K562 (cell line): Measurements from ENCODE around the gene TRMU. TPM values are rescaled to one million over a fixed set of nuclear protein-coding genes. Genes with fewer than 3 reads are reported as not detected.

Experiments
- ATAC-seq: fragments of 200-7000 bp; cut with Tn5 transposase; 3 replicates; pipeline ENCODE4 v1.9.1; 2020; ENCODE audit warnings: moderate library complexity
- BruUV-seq: library from RNA; stranded (reverse); fragments of 400-500 nt; replicated peaks from 2 replicates; lab custom pipeline; 2021; lab: Mats Ljungman, UMichigan
- CTCF ChIA-PET: fragments of 300-600 bp; formaldehyde crosslinking; extraction: SDS; loops from one replicate; lab custom pipeline; 2021; ENCODE audit warnings: low intra/inter-chr PET ratio; lab: Yijun Ruan, JAX
- POLR2A ChIA-PET: fragments of 300-600, 350-650 bp; sonication (Branson Sonifier 250); formaldehyde crosslinking; extraction: SDS; loops from one replicate; lab custom pipeline; 2021; ENCODE audit warnings: antibody characterized with exemption, inconsistent platforms; lab: Yijun Ruan, JAX
- DNase-seq, 4 experiments: peaks; one replicate each; pipeline versions ENCODE4 v3.0.0 to v3.0.0-alpha.2; 2011 to 2018; ENCODE audit warnings: low spot score in 3 of 4, mixed read lengths in 3 of 4; ENCODE audit errors: extremely low read depth in 1 of 4
- FAIRE-seq: peaks from 2 replicates; lab custom pipeline; 2011; peaks lifted over from hg19 to GRCh38; lab: Jason Lieb, UNC
- H2AFZ ChIP-seq: 2 replicates; pipeline ENCODE4 v1.6.0; 2011; ENCODE audit warnings: low read depth, low read length, control low read depth, inconsistent platforms
- H3K27ac ChIP-seq: fragments of 200-600 bp; 3 replicates; pipeline ENCODE4 v1.8.0; 2011; ENCODE audit warnings: low read depth, mild to moderate bottlenecking, control low read depth, inconsistent platforms, low read length, moderate library complexity, mixed read lengths; ENCODE audit errors: extremely low read depth
- H3K27me3 ChIP-seq, 2 experiments: fragments of 300-600 bp in 1 of 2; 2 replicates in 1 of 2; 3 replicates in 1 of 2; pipeline versions ENCODE4 v1.6.0 to v1.8.0; 2011; ENCODE audit warnings: inconsistent platforms in 2 of 2, low read length in 2 of 2, mild to moderate bottlenecking in 1 of 2, mixed read lengths in 1 of 2, moderate library complexity in 1 of 2; ENCODE audit not compliant: control insufficient read depth in 2 of 2, insufficient read depth in 2 of 2
- H3K36me3 ChIP-seq: fragments of 300-600 bp; 3 replicates; pipeline ENCODE4 v1.8.0; 2011; ENCODE audit warnings: mild to moderate bottlenecking, low read length, inconsistent platforms; ENCODE audit not compliant: control insufficient read depth, insufficient read depth
- H3K4me1 ChIP-seq, 2 experiments: fragments of 200-600 bp in 1 of 2; replicated peaks in 1 of 2; 2 replicates in 1 of 2; 3 replicates in 1 of 2; pipeline versions ENCODE4 v1.5.1 to v1.8.0; 2011; ENCODE audit warnings: inconsistent platforms in 2 of 2, low read length in 2 of 2, mild to moderate bottlenecking in 1 of 2, mixed read lengths in 1 of 2, moderate library complexity in 1 of 2; ENCODE audit not compliant: control insufficient read depth in 2 of 2, insufficient read depth in 2 of 2
- H3K4me2 ChIP-seq: 2 replicates; pipeline ENCODE4 v1.6.1; 2011; ENCODE audit warnings: low read length, control low read depth, inconsistent platforms, mixed read lengths; ENCODE audit not compliant: insufficient read depth
- H3K4me3 ChIP-seq: fragments of 200-600 bp; sonication (generic), shearing (Covaris generic); 2 replicates; pipeline ENCODE4 v1.5.1; 2016; ENCODE audit warnings: control low read depth, inconsistent platforms
- H3K79me2 ChIP-seq: fragments of 200-600 bp; 3 replicates; pipeline ENCODE4 v1.8.0; 2011; ENCODE audit warnings: low read length, inconsistent platforms; ENCODE audit not compliant: control insufficient read depth, insufficient read depth
- H3K9ac ChIP-seq, 2 experiments: 2 replicates each; pipeline versions ENCODE4 v1.6.0 to v1.6.1; 2011; ENCODE audit warnings: low read depth in 2 of 2, low read length in 2 of 2, control low read depth in 1 of 2, inconsistent platforms in 1 of 2, mild to moderate bottlenecking in 1 of 2, mixed read lengths in 1 of 2; ENCODE audit not compliant: insufficient read depth in 1 of 2
- H3K9me1 ChIP-seq: one replicate; pipeline ENCODE4 v1.6.0; 2011; ENCODE audit warnings: inconsistent platforms, mild to moderate bottlenecking, low read length, moderate library complexity; ENCODE audit not compliant: control insufficient read depth, insufficient read depth
- H3K9me3 ChIP-seq: replicated peaks from 2 replicates; pipeline ENCODE4 v1.5.1; 2011; ENCODE audit warnings: low read depth, low read length, inconsistent platforms; ENCODE audit not compliant: control insufficient read depth, insufficient read depth
- H4K20me1 ChIP-seq: replicated peaks from 2 replicates; pipeline ENCODE4 v1.6.1; 2011; ENCODE audit warnings: low read length, inconsistent platforms, mixed read lengths; ENCODE audit not compliant: control insufficient read depth, insufficient read depth
- NFATC3 ChIP-seq: fragments of 450-650 bp; IDR thresholded peaks from 2 replicates; pipeline ENCODE4 v1.6.1; 2017; ENCODE audit warnings: mild to moderate bottlenecking
- NFRKB ChIP-seq: fragments of 450-650 bp; IDR thresholded peaks from 2 replicates; pipeline ENCODE4 v1.6.1; 2016; ENCODE audit warnings: low read depth
- RCOR1 ChIP-seq, 2 experiments: IDR thresholded peaks; 2 replicates each; pipeline ENCODE4 v1.6.1; 2012; ENCODE audit warnings: low read depth in 2 of 2, low read length in 2 of 2, borderline replicate concordance in 1 of 2, improper control_type of control experiment in 1 of 2
- ZNF239 ChIP-seq: fragments of 250-450 bp; sonication (Bioruptor Pico); IDR thresholded peaks from 2 replicates; pipeline ENCODE4 v1.4.0; 2020; ENCODE audit warnings: mild to moderate bottlenecking
- ZNF354B ChIP-seq: fragments of 250-450 bp; sonication (Bioruptor Pico); IDR thresholded peaks from 2 replicates; pipeline ENCODE4 v1.4.0; 2020
- ZNF586 ChIP-seq: fragments of 450-650 bp; formaldehyde crosslinking; conservative IDR thresholded peaks from 2 replicates; pipeline ENCODE4 v1.4.0; 2020; ENCODE audit warnings: mild to moderate bottlenecking, moderate library complexity
- WGBS: fragments of 100-300 bp; shearing (Covaris generic); methylation state at CpG from one replicate; pipeline ENCODE4 v1.1.6; 2016; ENCODE audit warnings: low coverage, mixed read lengths; ENCODE audit not compliant: insufficient coverage; ENCODE audit errors: missing lambda C conversion rate; 5-methylcytosine and 5-hydroxymethylcytosine counted together
- in situ Hi-C: fragments of 300-500 bp; cut with MboI; formaldehyde crosslinking; loops from 4 replicates; pipeline ENCODE4 v1.15.0; 2018; ENCODE audit warnings: inconsistent platforms, mixed read lengths
- intact Hi-C: fragments of 100-400 bp; cut with micrococcal nuclease; formaldehyde crosslinking; loops from 2 replicates; pipeline ENCODE4 v1.14.2; 2022
- polyA plus RNA-seq, 8 experiments: library from polyadenylated mRNA; depleted of rRNA in 4 of 8; stranded (reverse) in 5 of 8; unstranded in 3 of 8; fragments of >200 nt; fragmentation: Nextera tagmentation in 2 of 8; fragmentation: Illumina TruSeq in 1 of 8; extraction: Ambion mirVana in 2 of 8; extraction: Trizol in 1 of 8; gene quantifications; 2 replicates each; pipeline versions ENCODE4 v1.2.1 to v1.2.3, GENCODE V29; 2011 to 2014; ENCODE audit warnings: inconsistent platforms in 1 of 8, missing spikeins in 1 of 8
- total RNA-seq, 7 experiments: library from RNA; depleted of rRNA in 6 of 7; stranded (reverse); fragments of >200 nt in 6 of 7; fragmentation: Illumina TruSeq in 2 of 7; extraction: Trizol in 2 of 7; gene quantifications; 2 replicates each; pipeline versions ENCODE4 v1.2.1 to v1.2.3, GENCODE V29; 2011 to 2021; ENCODE audit warnings: low replicate concordance in 1 of 7
- TF ChIP-seq, protein P1 (sequence below): sonication (generic); formaldehyde crosslinking; IDR thresholded peaks from 2 replicates; pipeline ENCODE4 v1.8.1; 2023; ENCODE audit warnings: mild to moderate bottlenecking, missing genetic modification reagents

The TRMU gene
- total and polyA plus RNA-seq, 9 of the 15 experiments (the other 6 are each of a cell fraction or from before 2014, with no cell fraction given), result 2.3 to 49.9 (median 35.3) TPM

DNA sequence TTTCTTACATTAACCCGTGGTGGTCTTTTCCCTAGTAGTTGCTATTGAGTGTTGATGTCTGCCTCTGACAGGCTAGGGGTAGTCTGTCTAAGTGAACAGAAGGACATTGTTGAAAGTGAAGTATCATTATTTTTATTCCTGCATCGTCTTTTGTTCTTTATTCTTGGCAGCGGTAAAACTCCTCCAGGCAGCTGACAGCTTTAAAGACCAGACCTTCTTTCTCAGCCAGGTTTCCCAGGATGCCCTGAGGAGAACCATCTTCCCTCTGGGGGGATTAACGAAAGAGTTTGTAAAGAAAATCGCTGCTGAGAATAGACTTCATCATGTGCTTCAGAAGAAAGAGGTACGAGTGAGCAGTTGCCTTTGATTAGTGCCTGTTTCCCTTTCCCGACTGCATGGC, 14.6 kb downstream of the TRMU start:
- BruUV-seq, result no TSS peak
- peaks cover 89% of the 10 kb centered on the region; the same call in 2 of the 3 replicates for H3K36me3 ChIP-seq
- TF ChIP-seq, protein P1, sequence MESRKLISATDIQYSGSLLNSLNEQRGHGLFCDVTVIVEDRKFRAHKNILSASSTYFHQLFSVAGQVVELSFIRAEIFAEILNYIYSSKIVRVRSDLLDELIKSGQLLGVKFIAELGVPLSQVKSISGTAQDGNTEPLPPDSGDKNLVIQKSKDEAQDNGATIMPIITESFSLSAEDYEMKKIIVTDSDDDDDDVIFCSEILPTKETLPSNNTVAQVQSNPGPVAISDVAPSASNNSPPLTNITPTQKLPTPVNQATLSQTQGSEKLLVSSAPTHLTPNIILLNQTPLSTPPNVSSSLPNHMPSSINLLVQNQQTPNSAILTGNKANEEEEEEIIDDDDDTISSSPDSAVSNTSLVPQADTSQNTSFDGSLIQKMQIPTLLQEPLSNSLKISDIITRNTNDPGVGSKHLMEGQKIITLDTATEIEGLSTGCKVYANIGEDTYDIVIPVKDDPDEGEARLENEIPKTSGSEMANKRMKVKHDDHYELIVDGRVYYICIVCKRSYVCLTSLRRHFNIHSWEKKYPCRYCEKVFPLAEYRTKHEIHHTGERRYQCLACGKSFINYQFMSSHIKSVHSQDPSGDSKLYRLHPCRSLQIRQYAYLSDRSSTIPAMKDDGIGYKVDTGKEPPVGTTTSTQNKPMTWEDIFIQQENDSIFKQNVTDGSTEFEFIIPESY (CRISPR knock-in tag), result no peak
- TF ChIP-seq RCOR1 (IDR thresholded peaks at IDR 0.05; ENCODE audit: borderline replicate concordance in 1 of 2, low read depth in 2 of 2, low read length in 2 of 2), result no peak
- TF ChIP-seq ZNF239 (CRISPR knock-in tag), result no peak
- no peak for TF ChIP-seq NFATC3
- no peak for TF ChIP-seq ZNF586 (CRISPR knock-in tag)
- no peak for TF ChIP-seq NFRKB
- TF ChIP-seq ZNF354B (CRISPR knock-in tag), result no peak
- TF ChIP-seq, all 486 proteins: peak for 0
- Histone ChIP-seq H3K4me2 (no peak overlapping the region), H3K9me3 (no peaks in the 10 kb centered on the region), H4K20me1 (peaks cover 3% of the 10 kb centered on the region; the same call in 1 of the 2 replicates), H3K9me1 (no peaks in the 10 kb centered on the region), H3K27me3 (no peaks in the 10 kb centered on the region), H3K27ac (no peak overlapping the region), H3K4me1 (no peaks in the 10 kb centered on the region), H2AFZ (no peak overlapping the region), H3K79me2 (no peaks in the 10 kb centered on the region), H3K4me3 (no peak overlapping the region), H3K9ac (no peak overlapping the region)
- ChIA-PET POLR2A (interaction anchor here (0.7 kb wide), 1 partner anchor 15 kb away, joined by 3 read pairs; the partner anchor contains the start of gene TRMU), CTCF (no interaction called here)
- DNase-seq (no peak), ATAC-seq (no peak), FAIRE-seq (no peak)
- intact Hi-C loops (no loop called here), in situ Hi-C loops (no loop called here)
- 95% methylated on average over 6 of the region's 7 CpGs for WGBS
